Neutrophil (primary cell): ENCODE measurements around the gene FGD3.

Source experiments
- H3K27ac ChIP-seq: fragments of 200-600 bp; sonication (generic); 2 replicates; pipeline ENCODE4 v1.5.1; 2016; ENCODE audit warnings: mild to moderate bottlenecking, moderate library complexity
- H3K27me3 ChIP-seq: fragments of 200-600 bp; sonication (generic); 2 replicates; pipeline ENCODE4 v1.6.0; 2016; ENCODE audit warnings: mild to moderate bottlenecking
- H3K36me3 ChIP-seq: fragments of 200-600 bp; sonication (generic); 2 replicates; pipeline ENCODE4 v1.5.1; 2017
- H3K4me1 ChIP-seq, 2 experiments: fragments of 200-600 bp in 1 of 2; sonication (generic) in 1 of 2; 1 replicate in 1 of 2; 2 replicates in 1 of 2; pipeline versions ENCODE4 v1.5.1 to v1.6.1; 2013 to 2016; ENCODE audit warnings: low read depth in 1 of 2, low read length in 1 of 2, mild to moderate bottlenecking in 1 of 2, moderate library complexity in 1 of 2; ENCODE audit not compliant: control insufficient read depth in 1 of 2, insufficient read depth in 1 of 2
- H3K4me3 ChIP-seq, 2 experiments: fragments of 200-600 bp in 1 of 2; sonication (generic) in 1 of 2; 1 replicate in 1 of 2; 2 replicates in 1 of 2; pipeline ENCODE4 v1.5.1; 2013 to 2016; ENCODE audit warnings: low read depth in 1 of 2, low read length in 1 of 2, mild to moderate bottlenecking in 1 of 2, moderate library complexity in 1 of 2
- H3K9me3 ChIP-seq: fragments of 200-600 bp; sonication (generic); 2 replicates; pipeline ENCODE4 v1.5.1; 2016
- CTCF ChIP-seq: fragments of 200-600 bp; sonication (generic); IDR thresholded peaks from 2 replicates; pipeline ENCODE4 v1.5.1; 2016; ENCODE audit warnings: antibody characterized with exemption

FGD3 gene

DNA sequence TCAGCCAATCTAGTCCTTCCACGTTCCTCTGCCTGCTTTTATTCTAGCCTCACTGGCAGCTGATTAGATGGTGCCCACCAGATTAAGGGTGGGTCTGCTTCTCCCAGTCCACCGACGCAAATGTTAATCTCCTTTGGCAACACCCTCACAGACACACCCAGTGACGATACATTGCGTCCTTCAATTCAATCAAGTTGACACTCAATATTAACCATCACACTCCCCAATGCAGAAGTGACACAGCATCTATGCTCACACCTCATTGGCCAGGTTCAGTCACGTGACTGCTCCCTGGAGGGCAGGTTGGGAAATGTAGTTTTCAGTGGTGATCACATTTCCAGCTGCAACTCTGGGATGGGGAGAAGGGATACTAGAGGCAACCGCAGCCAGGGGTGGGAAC, 124.1 kb downstream of the FGD3 start:
- peaks cover 29% of the 10 kb centered on the region for H3K36me3 ChIP-seq
- no peak overlapping the region for H3K4me3 ChIP-seq
- peak overlapping the region; percentile 33 for H3K27ac ChIP-seq
- TF ChIP-seq CTCF, result no peak
- H3K27me3 ChIP-seq, result no peaks in the 10 kb centered on the region
- H3K9me3 ChIP-seq, result no peaks in the 10 kb centered on the region
- peaks cover 20 to 24% of the 10 kb centered on the region in 2 experiments for H3K4me1 ChIP-seq

GRCh38 chr9:93072383-93072795, 125.1 kb downstream of the FGD3 start:
- Histone ChIP-seq H3K9me3 (no peaks in the 10 kb centered on the region), H3K4me3 (no peak overlapping the region), H3K27me3 (no peaks in the 10 kb centered on the region), H3K4me1 (peaks cover 16 to 24% of the 10 kb centered on the region in 2 experiments), H3K36me3 (peaks cover 38% of the 10 kb centered on the region), H3K27ac (peak overlapping the region; percentile 33)
- TF ChIP-seq CTCF, result no peak

- no peak for TF ChIP-seq CTCF
- no peaks in the 10 kb centered on the region for H3K27me3 ChIP-seq
- H3K36me3 ChIP-seq, result peaks cover 63% of the 10 kb centered on the region
- H3K4me1 ChIP-seq, result peaks cover 10 to 11% of the 10 kb centered on the region in 2 experiments
- H3K4me3 ChIP-seq, result no peak overlapping the region
- H3K9me3 ChIP-seq, result no peaks in the 10 kb centered on the region
- no peak overlapping the region for H3K27ac ChIP-seq
Observed at GRCh38 chr9:93076101-93076791, 128.9 kb downstream of the FGD3 start.

GRCh38 chr9:93076792-93077128, 129.4 kb downstream of the FGD3 start:
- no peak overlapping the region for H3K27ac ChIP-seq
- H3K27me3 ChIP-seq, result no peaks in the 10 kb centered on the region
- H3K9me3 ChIP-seq, result no peaks in the 10 kb centered on the region
- no peak overlapping the region for H3K4me3 ChIP-seq
- peaks cover 68% of the 10 kb centered on the region for H3K36me3 ChIP-seq
- no peak for TF ChIP-seq CTCF
- peaks cover 7 to 11% of the 10 kb centered on the region in 2 experiments for H3K4me1 ChIP-seq

DNA sequence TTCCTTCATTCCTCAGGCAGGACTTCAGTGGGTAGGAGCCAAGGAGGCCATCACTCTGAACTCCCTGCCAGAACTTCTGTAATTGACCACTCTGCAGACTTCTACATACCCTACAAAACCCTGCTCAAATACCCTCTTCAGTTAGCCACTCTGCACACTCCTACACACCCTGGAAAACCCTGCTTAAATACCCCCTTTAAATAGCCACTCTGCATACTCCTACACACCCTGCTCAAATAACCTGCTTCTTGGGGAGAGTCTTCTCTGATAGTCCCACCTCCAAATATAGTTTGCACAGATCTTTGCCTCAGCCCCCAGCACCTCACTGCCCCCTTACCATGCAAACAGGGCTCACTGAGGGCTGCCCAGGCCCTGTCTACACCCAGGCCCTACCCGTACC, 130.0 kb downstream of the FGD3 start:
- H3K27me3 ChIP-seq, result no peaks in the 10 kb centered on the region
- no peak for TF ChIP-seq CTCF

More for the DNA sequence above, 130.0 kb downstream of the FGD3 start:
- Histone ChIP-seq H3K4me3 (no peak overlapping the region), H3K4me1 (peaks cover 5 to 6% of the 10 kb centered on the region in 2 experiments), H3K36me3 (peaks cover 70% of the 10 kb centered on the region), H3K9me3 (no peaks in the 10 kb centered on the region), H3K27ac (peak overlapping the region; percentile 10)
